Activated CD4-positive, alpha-beta T cell treated with anti-CD3 and anti-CD28 coated beads for 36 hours (primary cell): ENCODE data around the gene FBXO38. TPM values are rescaled to one million over a fixed set of nuclear protein-coding genes. Genes with fewer than 3 reads are reported as not detected.
A peak's percentile ranks its signal among the peaks of the same experiment; 100 is the strongest.

ENCODE experiments used
- ATAC-seq: fragments of 200-7000 bp; cut with Tn5 transposase; one replicate; pipeline ENCODE4 v1.10.0; 2021; ENCODE audit warnings: mild to moderate bottlenecking, moderate library complexity
- CTCF ChIA-PET: fragments of 350-600 bp; sonication (Branson Sonifier 250); formaldehyde crosslinking; loops from one replicate; lab custom pipeline; 2021; ENCODE audit warnings: antibody characterized with exemption; lab: Charles Lee
- POLR2A ChIA-PET: fragments of 350-600 bp; sonication (Branson Sonifier 250); formaldehyde crosslinking; loops from one replicate; lab custom pipeline; 2021; ENCODE audit warnings: antibody characterized with exemption, inconsistent platforms; lab: Charles Lee
- DNase-seq: peaks from one replicate; pipeline ENCODE4 v3.0.0-alpha.2; 2020
- H3K27ac Mint-ChIP-seq: one replicate; pipeline ENCODE4 v1.8.0; 2021; ENCODE audit warnings: mixed read lengths
- H3K27me3 Mint-ChIP-seq: one replicate; pipeline ENCODE4 v1.8.0; 2021; ENCODE audit warnings: mixed read lengths
- H3K36me3 Mint-ChIP-seq: one replicate; pipeline ENCODE4 v1.8.0; 2021; ENCODE audit warnings: low read depth, mixed read lengths
- H3K4me1 Mint-ChIP-seq: one replicate; pipeline ENCODE4 v1.8.0; 2021; ENCODE audit warnings: mixed read lengths
- H3K4me3 Mint-ChIP-seq: one replicate; pipeline ENCODE4 v1.8.0; 2021; ENCODE audit warnings: mild to moderate bottlenecking, moderate library complexity, mixed read lengths
- H3K9me3 Mint-ChIP-seq: one replicate; pipeline ENCODE4 v1.8.0; 2021; ENCODE audit warnings: low read depth, mixed read lengths
- intact Hi-C, 2 experiments: fragments of 100-400 bp; cut with DNase I in 1 of 2; cut with micrococcal nuclease in 1 of 2; formaldehyde crosslinking; loops; one replicate each; pipeline versions ENCODE4 v1.14.2 to v1.15.1; 2022 to 2024; cut with DNase I, micrococcal nuclease
- total RNA-seq, 2 experiments: library from RNA; stranded (reverse); gene quantifications; one replicate each; pipeline ENCODE4 v1.2.3, GENCODE V29; 2021

Gene FBXO38
- total RNA-seq, 2 experiments from 2014 or later: 47.5 to 65.4 TPM

DNA sequence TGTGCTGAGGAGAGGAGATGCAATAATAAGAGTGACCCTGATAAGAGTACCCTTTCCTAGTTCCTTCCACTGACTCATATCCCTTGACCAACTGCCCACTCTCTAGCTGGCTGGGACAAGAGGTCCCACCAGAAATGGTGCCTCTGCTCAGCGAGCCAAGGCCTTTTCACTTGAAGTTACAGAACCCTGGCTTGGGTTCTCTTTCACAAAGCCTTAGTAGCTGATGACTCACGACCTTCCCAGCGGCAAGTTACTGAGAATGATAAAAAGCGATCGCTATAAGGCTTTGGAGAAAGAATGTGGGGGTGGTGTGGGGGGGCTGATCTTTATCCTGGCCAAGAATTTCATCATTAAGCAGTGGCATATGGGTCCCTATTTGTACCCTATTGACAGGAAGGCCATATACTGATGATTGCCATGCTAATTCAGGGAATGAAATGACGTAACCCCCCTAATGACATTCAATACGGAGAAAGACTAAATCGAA lies 90.3 kb downstream of the FBXO38 start:
- Mint-ChIP-seq H3K27ac (no peak overlapping the region), H3K9me3 (no peaks in the 10 kb centered on the region), H3K4me1 (no peaks in the 10 kb centered on the region), H3K4me3 (no peak overlapping the region), H3K27me3 (peaks cover 15% of the 10 kb centered on the region), H3K36me3 (no peaks in the 10 kb centered on the region)
- no peak for DNase-seq
- ATAC-seq: no peak
- POLR2A ChIA-PET: no interaction called here
- intact Hi-C loops: no loop called here
- CTCF ChIA-PET: no interaction called here

DNA sequence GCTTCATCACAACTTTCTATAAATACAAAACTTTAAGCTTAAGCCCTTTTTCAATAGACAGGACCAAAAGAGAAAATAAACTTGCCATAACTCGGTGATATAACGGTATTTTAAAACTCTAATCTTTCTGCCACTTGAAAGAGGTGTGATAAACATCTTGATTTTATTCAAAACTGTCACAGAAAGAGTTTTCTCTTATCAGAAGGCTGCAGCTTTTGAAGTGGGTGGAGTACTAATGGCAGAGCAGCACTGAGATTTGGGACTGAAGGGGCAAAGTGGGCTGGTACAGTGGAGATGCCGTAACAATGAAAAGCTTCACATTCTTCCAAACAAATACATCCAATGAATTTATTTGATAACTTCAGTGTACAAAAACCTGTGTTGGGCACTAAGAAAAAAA lies 92.5 kb downstream of the FBXO38 start:
- H3K4me1 Mint-ChIP-seq: no peaks in the 10 kb centered on the region
- H3K27me3 Mint-ChIP-seq: peaks cover 15% of the 10 kb centered on the region
- no peak overlapping the region for H3K4me3 Mint-ChIP-seq
- ATAC-seq (no peak), DNase-seq (no peak)
- H3K27ac Mint-ChIP-seq: no peak overlapping the region
- ChIA-PET CTCF (no interaction called here), POLR2A (no interaction called here)
- no peaks in the 10 kb centered on the region for H3K36me3 Mint-ChIP-seq
- H3K9me3 Mint-ChIP-seq: no peaks in the 10 kb centered on the region
- intact Hi-C loops: no loop called here

GRCh38 chr5:148477429-148477828 lies 93.7 kb downstream of the FBXO38 start:
- ATAC-seq (no peak), DNase-seq (no peak)
- ChIA-PET POLR2A (no interaction called here), CTCF (no interaction called here)
- no peak overlapping the region for H3K4me3 Mint-ChIP-seq
- peaks cover 19% of the 10 kb centered on the region for H3K27me3 Mint-ChIP-seq
- intact Hi-C loops: no loop called here
- no peak overlapping the region for H3K27ac Mint-ChIP-seq
- H3K9me3 Mint-ChIP-seq: no peaks in the 10 kb centered on the region
- H3K36me3 Mint-ChIP-seq: no peaks in the 10 kb centered on the region
- H3K4me1 Mint-ChIP-seq: peaks cover under 1% of the 10 kb centered on the region

DNA sequence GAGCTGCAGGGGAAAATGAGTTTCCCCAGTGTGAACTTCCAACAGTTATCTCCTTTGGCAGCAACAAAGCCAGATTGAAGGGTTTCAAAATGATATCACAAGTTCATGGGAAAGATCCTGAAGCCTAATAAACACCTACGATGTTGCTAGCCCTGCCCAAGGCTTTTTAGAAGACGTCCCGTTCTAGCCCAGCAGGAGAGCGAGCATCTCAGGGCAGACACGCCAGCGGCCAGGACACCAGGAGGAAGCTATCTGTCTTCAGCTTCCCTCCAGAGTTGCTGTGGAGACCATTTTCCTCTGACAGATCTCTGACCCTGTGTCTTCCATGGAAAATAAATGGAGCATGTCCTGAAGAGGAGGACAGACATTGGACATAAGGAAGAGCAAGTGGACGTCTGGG lies 98.4 kb downstream of the FBXO38 start:
- ChIA-PET CTCF (interaction anchor here (0.6 to 3.9 kb wide), 17 partner anchors 9 to 485 kb away, joined by 3 to 19 read pairs (median 4); no protein-coding TSS in a partner anchor), POLR2A (no interaction called here)
- no peak for ATAC-seq
- no peak overlapping the region for H3K27ac Mint-ChIP-seq
- no peak overlapping the region for H3K4me3 Mint-ChIP-seq
- no peaks in the 10 kb centered on the region for H3K36me3 Mint-ChIP-seq
- intact Hi-C loops: loop anchor here (1.0 to 10.0 kb wide), 5 partner anchors 37 to 527 kb away; no protein-coding TSS in a partner anchor
- peaks cover 5% of the 10 kb centered on the region for H3K4me1 Mint-ChIP-seq
- H3K27me3 Mint-ChIP-seq: peaks cover 34% of the 10 kb centered on the region
- DNase-seq: no peak
- no peaks in the 10 kb centered on the region for H3K9me3 Mint-ChIP-seq

- Mint-ChIP-seq H3K36me3 (no peaks in the 10 kb centered on the region), H3K4me3 (no peak overlapping the region), H3K27ac (no peak overlapping the region), H3K4me1 (peaks cover 5% of the 10 kb centered on the region), H3K27me3 (peaks cover 33% of the 10 kb centered on the region), H3K9me3 (no peaks in the 10 kb centered on the region)
- intact Hi-C loops: loop anchor here (1.0 to 10.0 kb wide), 7 partner anchors 38 to 528 kb away; no protein-coding TSS in a partner anchor
- CTCF ChIA-PET: interaction anchor here (0.6 to 3.9 kb wide), 22 partner anchors 9 to 485 kb away, joined by 3 to 19 read pairs (median 3); no protein-coding TSS in a partner anchor
- peak; percentile 85 for DNase-seq
- ATAC-seq: peak; percentile 88
- POLR2A ChIA-PET: no interaction called here
Measured at GRCh38 chr5:148482697-148483462, 99.1 kb downstream of the FBXO38 start.

GRCh38 chr5:148483750-148484149 lies 100.0 kb downstream of the FBXO38 start:
- no peak for DNase-seq
- no peaks in the 10 kb centered on the region for H3K9me3 Mint-ChIP-seq

GRCh38 chr5:148484651-148485050 lies 100.9 kb downstream of the FBXO38 start:
- ChIA-PET POLR2A (no interaction called here), CTCF (interaction anchor here (1.9 to 3.9 kb wide), 2 partner anchors 246 to 249 kb away, joined by 7 to 19 read pairs; no protein-coding TSS in a partner anchor)
- H3K9me3 Mint-ChIP-seq: no peaks in the 10 kb centered on the region
- no peak overlapping the region for H3K27ac Mint-ChIP-seq
- H3K4me3 Mint-ChIP-seq: no peak overlapping the region
- no peaks in the 10 kb centered on the region for H3K36me3 Mint-ChIP-seq
- H3K27me3 Mint-ChIP-seq: peaks cover 35% of the 10 kb centered on the region
- DNase-seq (no peak), ATAC-seq (no peak)
- H3K4me1 Mint-ChIP-seq: peaks cover 5% of the 10 kb centered on the region
- intact Hi-C loops: loop anchor here (5.0 to 10.0 kb wide), 2 partner anchors 307 to 530 kb away; no protein-coding TSS in a partner anchor

More at GRCh38 chr5:148483750-148484149, 100.0 kb downstream of the FBXO38 start:
- H3K4me1 Mint-ChIP-seq: peaks cover 5% of the 10 kb centered on the region
- ChIA-PET POLR2A (no interaction called here), CTCF (interaction anchor here (0.6 to 3.9 kb wide), 10 partner anchors 9 to 272 kb away, joined by 3 to 19 read pairs (median 3); no protein-coding TSS in a partner anchor)
- no peaks in the 10 kb centered on the region for H3K36me3 Mint-ChIP-seq
- peaks cover 29% of the 10 kb centered on the region for H3K27me3 Mint-ChIP-seq
- intact Hi-C loops: loop anchor here (1.0 to 10.0 kb wide), 6 partner anchors 39 to 529 kb away; no protein-coding TSS in a partner anchor
- no peak overlapping the region for H3K4me3 Mint-ChIP-seq
- no peak for ATAC-seq
- no peak overlapping the region for H3K27ac Mint-ChIP-seq

- Mint-ChIP-seq H3K27me3 (peaks cover 37% of the 10 kb centered on the region), H3K4me1 (peaks cover 5% of the 10 kb centered on the region), H3K9me3 (no peaks in the 10 kb centered on the region), H3K27ac (no peak overlapping the region), H3K4me3 (no peak overlapping the region), H3K36me3 (no peaks in the 10 kb centered on the region)
- intact Hi-C loops: loop anchor here in 1 of 2 experiments (10.0 kb wide), 1 partner anchor 532 kb away; no protein-coding TSS in a partner anchor
- POLR2A ChIA-PET: no interaction called here
- CTCF ChIA-PET: interaction anchor here (1.5 kb wide), 1 partner anchor 244 kb away, joined by 5 read pairs; no protein-coding TSS in a partner anchor
- no peak for DNase-seq
- no peak for ATAC-seq
Measured at GRCh38 chr5:148486456-148486855, 102.7 kb downstream of the FBXO38 start.

DNA sequence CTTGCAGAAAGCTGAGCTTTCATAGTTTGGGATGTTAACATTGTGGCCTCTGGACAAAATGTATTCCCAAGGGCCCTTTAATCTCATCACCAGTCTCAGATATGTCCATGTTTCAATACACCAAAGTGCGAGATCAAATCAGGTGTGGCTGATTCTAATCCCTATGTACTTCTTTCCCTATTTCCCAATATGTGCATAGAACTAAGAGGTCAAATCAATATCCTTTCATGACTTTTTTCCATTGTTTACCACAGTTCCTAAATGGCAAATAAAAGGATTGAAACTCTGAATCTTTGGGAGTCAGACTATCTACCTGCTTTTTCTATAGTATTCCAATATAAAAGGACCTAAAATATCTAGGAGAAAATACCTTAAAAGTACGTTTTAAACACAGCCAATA lies 105.0 kb downstream of the FBXO38 start:
- Mint-ChIP-seq H3K9me3 (no peaks in the 10 kb centered on the region), H3K27ac (no peak overlapping the region), H3K4me1 (no peaks in the 10 kb centered on the region), H3K4me3 (no peak overlapping the region), H3K27me3 (peaks cover 29% of the 10 kb centered on the region), H3K36me3 (no peaks in the 10 kb centered on the region)
- intact Hi-C loops: loop anchor here in 1 of 2 experiments (10.0 kb wide), 1 partner anchor 534 kb away; no protein-coding TSS in a partner anchor
- CTCF ChIA-PET: no interaction called here
- ATAC-seq: no peak
- DNase-seq: no peak
- POLR2A ChIA-PET: no interaction called here

DNA sequence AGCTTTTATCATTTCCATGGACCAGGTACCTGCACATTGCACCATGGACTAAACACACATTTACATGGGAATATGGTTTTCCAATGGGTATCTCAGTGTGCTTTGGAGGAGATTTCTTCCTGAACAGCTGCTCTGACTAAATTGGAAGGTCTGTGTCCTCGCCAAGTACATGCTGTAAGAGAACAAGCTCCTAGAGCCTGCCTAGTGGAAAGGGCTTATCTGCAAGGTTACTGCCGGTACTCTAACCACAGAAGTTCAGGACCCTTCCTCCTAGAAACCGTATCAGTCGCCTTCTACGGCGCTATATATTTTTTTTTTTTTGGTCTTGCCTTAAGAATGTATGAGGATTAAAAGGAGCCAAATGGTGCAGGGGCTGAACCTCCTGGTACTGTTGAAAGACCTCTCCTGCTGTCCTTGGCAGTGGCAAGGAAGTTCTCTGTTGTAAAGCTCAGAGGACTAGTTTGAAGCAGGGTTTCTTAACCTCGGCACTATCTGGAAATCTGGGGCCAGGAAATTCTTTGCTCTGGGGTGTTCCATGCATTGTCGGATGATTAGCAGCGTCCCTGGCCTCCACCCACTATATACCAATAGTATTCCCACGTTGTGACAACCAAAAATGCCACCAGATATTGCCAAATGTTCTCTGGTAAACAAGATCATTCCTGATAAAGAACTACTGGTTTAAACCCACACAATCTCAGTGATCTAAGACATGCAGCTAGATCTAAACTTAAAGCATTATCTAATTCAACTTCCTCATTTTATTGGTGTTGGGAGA lies 107.4 kb downstream of the FBXO38 start:
- ATAC-seq (no peak), DNase-seq (no peak)
- Mint-ChIP-seq H3K4me1 (no peaks in the 10 kb centered on the region), H3K36me3 (no peaks in the 10 kb centered on the region), H3K27me3 (peaks cover 20% of the 10 kb centered on the region), H3K9me3 (no peaks in the 10 kb centered on the region), H3K27ac (no peak overlapping the region), H3K4me3 (no peak overlapping the region)
- POLR2A ChIA-PET: no interaction called here
- intact Hi-C loops: no loop called here
- CTCF ChIA-PET: interaction anchor here (0.8 to 2.3 kb wide), 4 partner anchors 10 to 250 kb away, joined by 3 to 10 read pairs (median 3); no protein-coding TSS in a partner anchor

DNA sequence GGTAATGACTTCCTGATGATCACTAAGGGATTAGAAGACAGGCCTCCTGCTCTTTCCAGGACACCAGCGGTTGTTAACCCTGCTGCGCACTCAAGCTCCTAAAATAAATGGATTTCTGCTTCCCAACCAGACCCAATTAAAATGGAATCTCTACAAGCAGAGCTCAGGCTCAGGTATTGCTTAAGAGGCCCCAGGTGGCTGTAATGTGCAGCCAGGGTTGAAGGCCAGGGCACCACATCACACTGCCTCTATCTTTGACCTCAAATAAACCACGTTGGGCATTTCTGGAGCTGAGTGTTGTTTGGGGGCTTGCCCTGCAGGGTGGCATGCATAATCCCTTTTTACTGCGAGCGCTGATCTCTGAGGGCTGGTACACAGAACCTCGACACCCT lies 108.0 kb downstream of the FBXO38 start:
- H3K27me3 Mint-ChIP-seq: peaks cover 16% of the 10 kb centered on the region
- no peaks in the 10 kb centered on the region for H3K9me3 Mint-ChIP-seq
- no peak overlapping the region for H3K4me3 Mint-ChIP-seq
- DNase-seq (no peak), ATAC-seq (no peak)
- H3K36me3 Mint-ChIP-seq: no peaks in the 10 kb centered on the region
- no peak overlapping the region for H3K27ac Mint-ChIP-seq
- ChIA-PET CTCF (interaction anchor here (1.0 to 2.3 kb wide), 5 partner anchors 8 to 250 kb away, joined by 3 to 10 read pairs (median 3); no protein-coding TSS in a partner anchor), POLR2A (no interaction called here)
- H3K4me1 Mint-ChIP-seq: no peaks in the 10 kb centered on the region
- intact Hi-C loops: no loop called here
